ENCODE results near the gene PPP6R1. TPM values are rescaled to one million over a fixed set of nuclear protein-coding genes. Genes with fewer than 3 reads are reported as not detected.

PPP6R1 gene
- total and polyA plus RNA-seq, 11 donors = 28.6 to 60.4 (median 41.1) TPM

DNA sequence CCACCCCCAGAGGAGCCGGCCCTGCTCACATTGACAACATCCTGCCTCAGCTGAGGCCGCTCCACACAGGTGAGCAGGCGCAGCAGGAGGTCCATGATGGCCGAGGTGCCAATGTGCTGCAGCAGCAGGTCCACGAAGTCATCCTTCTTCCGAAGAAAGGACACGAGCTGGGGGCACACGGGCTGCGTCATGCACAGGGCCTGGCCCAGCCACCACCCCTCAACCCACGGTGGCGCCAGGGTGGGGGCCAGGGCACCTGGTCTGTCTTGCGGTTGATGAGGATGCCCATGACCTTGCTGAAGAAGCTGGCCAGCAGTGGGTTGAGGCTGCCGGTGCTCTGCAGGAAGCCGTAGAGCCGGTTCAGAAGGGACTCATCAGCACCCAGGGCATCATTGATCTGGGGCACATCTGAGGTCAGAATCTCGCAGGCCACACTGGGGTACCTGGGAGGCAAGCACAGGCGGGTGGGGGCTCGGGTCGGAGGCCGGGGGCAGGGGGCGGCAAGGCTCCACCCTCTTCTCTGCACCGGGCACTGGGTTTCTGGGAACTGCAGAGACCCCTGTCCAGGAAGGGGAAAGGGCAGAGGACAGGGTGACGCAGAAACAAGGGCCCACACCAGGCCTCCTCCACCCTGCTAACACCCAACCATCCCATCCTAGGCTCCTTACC lies 13.4 kb downstream of the PPP6R1 start:
- Histone ChIP-seq H3K9me3 (no peaks in the 10 kb centered on the region), H3K27me3 (no peaks in the 10 kb centered on the region), H3K36me3 (peaks cover 8 to 70% (median 61%) of the 10 kb centered on the region in 9 donors), H3K4me1 (peaks cover 2 to 36% (median 20%) of the 10 kb centered on the region in 12 donors), H3K27ac (no peak overlapping the region), H3K4me3 (no peak overlapping the region)
- WGBS, 4 donors = 91 to 94% (median 92%) methylated on average over 21 to 23 of the region's 23 CpGs
- intact Hi-C loops (cut with DNase I) = no loop called here
- TF ChIP-seq POLR2A (IDR thresholded peaks at IDR 0.05) = no peak
- TF ChIP-seq, protein P1, sequence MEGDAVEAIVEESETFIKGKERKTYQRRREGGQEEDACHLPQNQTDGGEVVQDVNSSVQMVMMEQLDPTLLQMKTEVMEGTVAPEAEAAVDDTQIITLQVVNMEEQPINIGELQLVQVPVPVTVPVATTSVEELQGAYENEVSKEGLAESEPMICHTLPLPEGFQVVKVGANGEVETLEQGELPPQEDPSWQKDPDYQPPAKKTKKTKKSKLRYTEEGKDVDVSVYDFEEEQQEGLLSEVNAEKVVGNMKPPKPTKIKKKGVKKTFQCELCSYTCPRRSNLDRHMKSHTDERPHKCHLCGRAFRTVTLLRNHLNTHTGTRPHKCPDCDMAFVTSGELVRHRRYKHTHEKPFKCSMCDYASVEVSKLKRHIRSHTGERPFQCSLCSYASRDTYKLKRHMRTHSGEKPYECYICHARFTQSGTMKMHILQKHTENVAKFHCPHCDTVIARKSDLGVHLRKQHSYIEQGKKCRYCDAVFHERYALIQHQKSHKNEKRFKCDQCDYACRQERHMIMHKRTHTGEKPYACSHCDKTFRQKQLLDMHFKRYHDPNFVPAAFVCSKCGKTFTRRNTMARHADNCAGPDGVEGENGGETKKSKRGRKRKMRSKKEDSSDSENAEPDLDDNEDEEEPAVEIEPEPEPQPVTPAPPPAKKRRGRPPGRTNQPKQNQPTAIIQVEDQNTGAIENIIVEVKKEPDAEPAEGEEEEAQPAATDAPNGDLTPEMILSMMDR (IDR thresholded peaks at IDR 0.05) = no peak
- no peak for ATAC-seq
- DNase-seq = peak in 1 of 5 donors; percentile 14

DNA sequence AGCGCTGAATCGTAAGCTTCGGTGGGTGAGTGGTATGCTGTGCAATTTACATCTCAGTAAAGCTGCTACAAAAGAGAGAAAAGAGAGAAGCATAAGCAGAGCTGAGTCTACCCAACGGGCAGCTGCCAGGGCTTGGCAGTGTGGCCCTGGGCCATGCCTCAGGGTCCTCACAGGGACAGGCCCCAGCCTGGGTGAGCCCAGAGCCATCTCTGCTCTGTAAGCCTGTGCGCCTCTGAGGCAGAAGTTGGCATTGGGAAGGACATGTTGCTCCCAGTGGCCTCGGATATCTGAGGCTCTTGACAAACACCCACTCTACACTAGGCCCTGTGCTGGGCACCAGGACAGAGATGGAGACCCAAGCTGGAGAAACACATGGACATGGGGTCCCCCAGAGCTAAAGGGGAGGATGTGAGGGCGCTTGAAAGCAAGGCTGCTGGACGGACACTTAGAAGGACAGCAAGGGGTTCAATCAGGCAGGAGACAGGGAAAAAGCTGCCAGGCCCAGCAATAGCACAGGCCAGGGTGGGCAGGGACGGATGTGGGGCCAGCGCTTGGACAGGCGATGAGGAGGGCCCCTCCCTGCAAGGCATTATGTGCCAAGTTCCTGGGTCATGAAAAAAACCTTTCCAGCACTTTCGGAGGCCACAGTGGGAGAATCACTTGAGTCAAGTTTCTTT lies 14.7 kb downstream of the PPP6R1 start:
- 88 to 90% (median 89%) methylated on average over 12 of the region's 12 CpGs for WGBS, 4 donors
- intact Hi-C loops (cut with DNase I) = no loop called here
- H3K27me3 ChIP-seq = no peaks in the 10 kb centered on the region
- TF ChIP-seq, protein P1 (IDR thresholded peaks at IDR 0.05) = no peak
- TF ChIP-seq POLR2A (IDR thresholded peaks at IDR 0.05) = no peak
- peaks cover 8 to 82% (median 72%) of the 10 kb centered on the region in 9 donors for H3K36me3 ChIP-seq
- peaks cover 2 to 25% (median 19%) of the 10 kb centered on the region in 12 donors for H3K4me1 ChIP-seq
- no peak for ATAC-seq
- H3K4me3 ChIP-seq = no peak overlapping the region
- no peak overlapping the region for H3K27ac ChIP-seq
- peak in 1 of 5 donors; percentile 7 for DNase-seq
- H3K9me3 ChIP-seq = no peaks in the 10 kb centered on the region

DNA sequence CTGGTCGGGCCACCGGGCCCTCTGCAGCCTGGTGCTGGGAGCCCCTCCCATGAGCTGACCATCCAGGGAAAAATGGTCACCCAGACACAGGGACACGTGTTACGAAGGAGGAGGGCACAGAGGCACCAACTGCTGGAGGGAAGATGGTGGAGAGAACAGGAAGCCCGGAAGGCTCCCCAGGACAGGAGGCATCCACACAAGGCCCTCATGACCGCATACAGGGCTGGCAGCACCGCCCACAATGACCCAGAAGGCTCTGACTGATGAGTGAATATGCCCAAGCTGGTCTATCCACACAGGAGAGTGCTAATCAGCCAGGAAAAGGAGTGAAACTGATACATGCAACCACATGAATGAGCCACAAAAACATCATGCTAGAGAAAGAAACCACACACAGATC lies 16.3 kb downstream of the PPP6R1 start:
- Histone ChIP-seq H3K9me3 (no peaks in the 10 kb centered on the region), H3K27me3 (no peaks in the 10 kb centered on the region), H3K4me3 (no peak overlapping the region), H3K36me3 (peaks cover 8 to 98% (median 88%) of the 10 kb centered on the region in 9 donors), H3K27ac (no peak overlapping the region), H3K4me1 (peaks cover 0 to 10% (median 5%) of the 10 kb centered on the region in 12 donors)
- TF ChIP-seq POLR2A (IDR thresholded peaks at IDR 0.05) = no peak
- TF ChIP-seq, protein P1 (IDR thresholded peaks at IDR 0.05) = no peak
- ATAC-seq (no peak), DNase-seq (peak in 1 of 5 donors; percentile 7)
- 71 to 82% (median 77%) methylated on average over 7 of the region's 7 CpGs for WGBS, 4 donors
- intact Hi-C loops (cut with DNase I) = no loop called here

DNA sequence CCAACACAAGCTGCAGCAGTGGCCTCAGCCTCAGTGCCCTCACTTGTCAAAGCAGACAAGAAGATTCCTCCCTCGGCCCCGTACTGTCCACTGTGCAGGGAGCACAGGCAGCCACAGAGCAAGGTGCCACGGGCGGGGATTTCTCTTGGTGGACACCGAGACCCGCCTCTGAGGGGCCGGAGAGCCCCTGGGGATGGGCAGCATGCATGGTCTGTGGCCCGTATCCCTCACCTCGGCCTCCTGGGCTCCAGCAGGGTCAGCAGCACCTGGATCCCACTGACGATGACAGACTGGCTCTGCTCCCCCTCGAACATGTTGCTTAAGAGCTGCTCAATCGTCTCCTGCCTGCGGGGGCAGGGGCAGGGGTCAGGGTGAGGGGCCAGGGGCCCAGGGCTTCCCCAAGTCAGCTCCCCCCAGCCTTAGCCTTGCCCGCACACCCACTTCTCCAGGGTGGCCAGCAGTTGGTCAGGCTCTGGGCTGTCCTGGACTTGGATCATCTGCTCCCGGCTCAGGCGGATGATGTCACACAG lies 16.8 kb downstream of the PPP6R1 start:
- no peak for ATAC-seq
- peaks cover 8 to 99% (median 93%) of the 10 kb centered on the region in 9 donors for H3K36me3 ChIP-seq
- no peaks in the 10 kb centered on the region for H3K27me3 ChIP-seq
- H3K27ac ChIP-seq = no peak overlapping the region
- no peak overlapping the region for H3K4me3 ChIP-seq
- intact Hi-C loops (cut with DNase I) = no loop called here
- WGBS, 4 donors = 89 to 93% (median 91%) methylated on average over 14 to 16 of the region's 16 CpGs
- DNase-seq = no peak
- peaks cover 0 to 4% (median under 1%) of the 10 kb centered on the region in 12 donors for H3K4me1 ChIP-seq
- no peaks in the 10 kb centered on the region for H3K9me3 ChIP-seq
- TF ChIP-seq, protein P1 (IDR thresholded peaks at IDR 0.05) = no peak
- no peak for TF ChIP-seq POLR2A (IDR thresholded peaks at IDR 0.05)
